Measurements from ENCODE around the gene ACSBG1. TPM values are rescaled to one million over a fixed set of nuclear protein-coding genes. Genes with fewer than 3 reads are reported as not detected.

The ACSBG1 gene
- total RNA-seq, 1 donor from 2014 or later: 0.07 TPM

DNA sequence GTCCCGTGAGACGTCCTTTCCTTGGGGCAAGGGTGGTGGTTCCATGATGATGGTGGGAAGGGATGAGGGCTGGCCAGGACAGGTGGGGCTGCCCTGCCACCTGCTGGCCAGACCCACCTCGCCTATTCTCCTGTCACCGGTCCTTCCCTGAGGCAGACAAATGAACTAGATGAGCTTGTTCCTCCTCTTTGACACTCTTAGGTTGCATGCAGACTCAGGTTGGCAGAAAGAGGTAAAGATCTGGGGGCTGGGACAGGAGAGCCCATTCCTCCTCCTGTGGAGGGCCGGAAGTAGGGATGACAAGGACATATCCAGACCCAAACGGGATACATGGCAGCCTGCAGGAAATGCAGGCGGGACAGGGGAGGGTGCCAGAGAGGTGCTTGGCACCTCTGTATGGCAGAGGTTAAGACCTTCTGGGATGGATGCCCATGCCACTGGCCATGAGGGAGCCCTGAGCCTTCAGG, 38.6 kb downstream of the ACSBG1 start:
- H3K9me3 Mint-ChIP-seq: peaks cover 2% of the 10 kb centered on the region
- no peaks in the 10 kb centered on the region for H3K27me3 Mint-ChIP-seq
- CTCF ChIA-PET: interaction anchor here (0.6 to 8.1 kb wide), 33 partner anchors 9 to 236 kb away, joined by 3 to 202 read pairs (median 5); partner anchors contain the start of genes CIB2 and IDH3A
- ATAC-seq (ENCODE audit: low read depth) (peak; percentile 90), DNase-seq (peak; percentile 59)
- no peaks in the 10 kb centered on the region for H3K36me3 Mint-ChIP-seq (ENCODE audit: low read depth)
- TF ChIP-seq, protein P1, sequence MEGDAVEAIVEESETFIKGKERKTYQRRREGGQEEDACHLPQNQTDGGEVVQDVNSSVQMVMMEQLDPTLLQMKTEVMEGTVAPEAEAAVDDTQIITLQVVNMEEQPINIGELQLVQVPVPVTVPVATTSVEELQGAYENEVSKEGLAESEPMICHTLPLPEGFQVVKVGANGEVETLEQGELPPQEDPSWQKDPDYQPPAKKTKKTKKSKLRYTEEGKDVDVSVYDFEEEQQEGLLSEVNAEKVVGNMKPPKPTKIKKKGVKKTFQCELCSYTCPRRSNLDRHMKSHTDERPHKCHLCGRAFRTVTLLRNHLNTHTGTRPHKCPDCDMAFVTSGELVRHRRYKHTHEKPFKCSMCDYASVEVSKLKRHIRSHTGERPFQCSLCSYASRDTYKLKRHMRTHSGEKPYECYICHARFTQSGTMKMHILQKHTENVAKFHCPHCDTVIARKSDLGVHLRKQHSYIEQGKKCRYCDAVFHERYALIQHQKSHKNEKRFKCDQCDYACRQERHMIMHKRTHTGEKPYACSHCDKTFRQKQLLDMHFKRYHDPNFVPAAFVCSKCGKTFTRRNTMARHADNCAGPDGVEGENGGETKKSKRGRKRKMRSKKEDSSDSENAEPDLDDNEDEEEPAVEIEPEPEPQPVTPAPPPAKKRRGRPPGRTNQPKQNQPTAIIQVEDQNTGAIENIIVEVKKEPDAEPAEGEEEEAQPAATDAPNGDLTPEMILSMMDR (IDR thresholded peaks at IDR 0.05): peak; percentile 23
- intact Hi-C loops (cut with micrococcal nuclease): loop anchor here (1.0 to 2.0 kb wide), 7 partner anchors 25 to 236 kb away; partner anchors contain the start of genes CIB2 and IDH3A
- H3K4me1 Mint-ChIP-seq: no peaks in the 10 kb centered on the region
- H3K4me3 Mint-ChIP-seq: no peak overlapping the region
- POLR2A ChIA-PET: interaction anchor here (1.0 to 2.5 kb wide), 7 partner anchors 24 to 83 kb away, joined by 3 to 28 read pairs (median 6); partner anchors contain the start of genes CIB2 and IDH3A
- no peak overlapping the region for H3K27ac Mint-ChIP-seq

DNA sequence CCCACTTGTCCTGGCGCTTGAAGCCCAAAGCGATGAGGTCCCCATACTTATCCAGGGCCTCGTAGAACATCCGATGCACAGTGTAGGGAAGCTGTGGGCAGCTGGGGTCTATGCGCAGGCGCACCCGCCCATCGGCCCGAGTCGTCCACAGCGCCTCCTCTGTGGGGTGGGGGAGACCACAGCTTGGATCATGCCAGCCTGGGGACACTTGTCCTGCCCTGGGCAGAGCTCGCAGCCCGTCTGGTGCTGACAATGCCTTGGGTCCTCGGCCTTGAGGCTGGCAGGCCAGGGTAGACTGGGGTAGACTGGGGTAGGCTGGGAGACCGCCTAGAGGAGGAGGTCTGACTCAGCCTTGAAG, 39.8 kb downstream of the ACSBG1 start:
- Mint-ChIP-seq H3K4me1 (no peaks in the 10 kb centered on the region), H3K36me3 (ENCODE audit: low read depth) (no peaks in the 10 kb centered on the region), H3K4me3 (no peak overlapping the region), H3K9me3 (peaks cover 6% of the 10 kb centered on the region), H3K27me3 (no peaks in the 10 kb centered on the region), H3K27ac (no peak overlapping the region)
- intact Hi-C loops (cut with micrococcal nuclease): loop anchor here (2.0 kb wide), 1 partner anchor 24 kb away; no protein-coding TSS in a partner anchor
- no peak for ATAC-seq (ENCODE audit: low read depth)
- no peak for DNase-seq
- POLR2A ChIA-PET: interaction anchor here (1.4 kb wide), 1 partner anchor 82 kb away, joined by 8 read pairs; no protein-coding TSS in a partner anchor
- TF ChIP-seq, protein P1 (IDR thresholded peaks at IDR 0.05): no peak
- CTCF ChIA-PET: interaction anchor here (0.8 to 8.1 kb wide), 13 partner anchors 9 to 235 kb away, joined by 3 to 202 read pairs (median 16); partner anchors contain the start of genes CIB2 and IDH3A

DNA sequence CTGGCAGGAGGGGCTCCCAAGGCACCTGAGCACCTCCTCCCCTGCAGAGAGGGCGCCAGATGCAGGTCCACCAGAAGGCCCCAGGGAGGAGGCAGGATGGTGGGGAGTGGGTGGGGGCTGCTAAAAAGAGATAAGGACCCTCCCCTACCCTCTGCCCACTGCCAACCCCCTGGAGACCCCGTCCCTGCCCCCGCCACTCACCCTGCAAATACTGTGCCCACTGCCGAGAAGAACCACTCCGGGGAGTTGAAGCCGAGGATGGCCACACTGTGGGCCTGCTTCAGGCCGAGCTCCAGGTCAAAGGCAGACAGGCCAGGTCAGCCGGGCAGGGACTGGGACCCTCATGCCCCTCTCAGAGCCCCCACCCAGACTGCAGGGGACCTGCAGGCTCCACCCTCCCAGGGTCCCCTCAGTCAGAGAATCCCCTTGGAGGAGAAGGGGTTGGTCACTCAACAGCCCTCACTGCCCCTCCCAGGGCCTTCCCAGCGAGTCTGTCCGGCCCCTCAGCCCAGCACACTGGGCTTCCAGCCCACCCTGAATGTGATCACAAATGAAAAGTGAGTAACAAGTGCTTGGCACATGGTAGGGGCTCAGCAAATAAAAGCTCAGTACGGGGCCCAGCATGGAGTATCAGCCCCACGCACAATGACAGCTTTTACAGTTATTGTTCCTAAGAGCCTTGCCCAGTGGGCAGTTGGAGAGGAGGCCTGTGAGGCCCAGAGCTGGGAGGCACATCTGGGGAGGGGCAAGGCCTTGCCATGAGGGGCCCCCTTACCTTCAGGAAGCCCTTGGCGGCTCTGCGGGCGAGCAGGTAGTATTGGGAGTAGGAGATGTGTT, 40.4 kb downstream of the ACSBG1 start:
- H3K9me3 Mint-ChIP-seq: peaks cover 6% of the 10 kb centered on the region
- DNase-seq: no peak
- no peak for ATAC-seq (ENCODE audit: low read depth)
- TF ChIP-seq, protein P1 (IDR thresholded peaks at IDR 0.05): no peak
- intact Hi-C loops (cut with micrococcal nuclease): loop anchor here (2.0 kb wide), 1 partner anchor 23 kb away; no protein-coding TSS in a partner anchor
- H3K27ac Mint-ChIP-seq: no peak overlapping the region
- ChIA-PET CTCF (interaction anchor here (2.1 to 8.1 kb wide), 9 partner anchors 9 to 235 kb away, joined by 10 to 202 read pairs (median 24); partner anchors contain the start of gene CIB2), POLR2A (interaction anchor here (1.4 kb wide), 1 partner anchor 81 kb away, joined by 8 read pairs; no protein-coding TSS in a partner anchor)
- H3K36me3 Mint-ChIP-seq (ENCODE audit: low read depth): no peaks in the 10 kb centered on the region
- H3K4me1 Mint-ChIP-seq: no peaks in the 10 kb centered on the region
- no peaks in the 10 kb centered on the region for H3K27me3 Mint-ChIP-seq
- H3K4me3 Mint-ChIP-seq: no peak overlapping the region

DNA sequence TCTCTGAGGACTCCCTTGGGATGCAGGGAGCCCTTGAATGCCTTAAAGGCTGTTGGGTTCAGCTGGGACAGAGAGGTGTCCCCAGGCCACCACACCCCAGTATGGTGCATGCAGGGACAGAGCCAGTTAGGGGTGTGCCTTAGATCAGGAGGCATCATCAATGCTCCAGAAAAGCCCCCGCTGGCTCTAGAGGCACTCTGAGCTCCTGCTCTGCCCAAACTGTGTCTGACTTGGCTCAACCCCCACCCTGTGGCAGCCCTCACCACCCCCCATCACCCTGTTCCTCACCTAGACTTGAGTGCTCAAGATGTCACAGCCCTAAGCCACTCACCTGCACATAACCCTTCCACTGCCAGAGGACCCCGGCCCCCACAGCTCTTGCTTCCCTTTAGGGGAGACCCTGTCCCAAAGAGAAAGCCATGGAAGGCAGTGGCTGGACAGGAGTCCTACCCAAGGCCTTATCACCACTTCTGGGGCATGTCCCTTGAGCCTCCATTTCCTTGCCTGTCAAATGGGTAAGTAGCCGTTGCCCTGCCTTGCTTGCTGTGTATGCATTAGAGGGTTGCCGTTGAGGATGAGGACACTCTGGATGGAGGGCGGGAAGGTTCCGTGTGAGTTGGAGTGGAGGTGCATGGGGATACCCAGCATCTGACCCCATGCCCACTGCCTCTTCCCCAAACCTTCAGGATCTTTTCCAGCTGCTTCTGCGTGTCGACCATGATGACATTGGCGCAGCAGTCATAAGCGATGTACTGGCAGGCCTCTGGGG, 41.4 kb downstream of the ACSBG1 start:
- Mint-ChIP-seq H3K36me3 (ENCODE audit: low read depth) (no peaks in the 10 kb centered on the region), H3K27me3 (no peaks in the 10 kb centered on the region), H3K27ac (no peak overlapping the region), H3K4me3 (no peak overlapping the region), H3K4me1 (no peaks in the 10 kb centered on the region), H3K9me3 (peaks cover 6% of the 10 kb centered on the region)
- DNase-seq (no peak), ATAC-seq (ENCODE audit: low read depth) (no peak)
- POLR2A ChIA-PET: interaction anchor here (0.6 kb wide), 1 partner anchor 80 kb away, joined by 3 read pairs; no protein-coding TSS in a partner anchor
- CTCF ChIA-PET: interaction anchor here (1.2 to 8.1 kb wide), 3 partner anchors 49 to 80 kb away, joined by 3 to 202 read pairs (median 191); partner anchors contain the start of gene CIB2
- TF ChIP-seq, protein P1 (IDR thresholded peaks at IDR 0.05): no peak
- intact Hi-C loops (cut with micrococcal nuclease): no loop called here

Measured in activated B cell treated with CpG ODN at 0.5 μM for 24 hours (primary cell).